HEK293 (cell line): Measurements from ENCODE around the gene ADCK2.

Source experiments
- CTCF ChIA-PET: fragments of 350-600 bp; formaldehyde crosslinking; extraction: SDS; loops from one replicate; lab custom pipeline; 2021; ENCODE audit warnings: antibody characterized with exemption; lab: Yijun Ruan, JAX
- POLR2A ChIA-PET: fragments of 300-600 bp; formaldehyde crosslinking; extraction: SDS; loops from one replicate; lab custom pipeline; 2020; ENCODE audit warnings: antibody characterized with exemption, inconsistent platforms; lab: Yijun Ruan, JAX
- H3K27ac ChIP-seq: fragments of 200-500 bp; sonication (Bioruptor generic); 2 replicates; pipeline ENCODE4 v1.5.1; 2014; ENCODE audit warnings: low read depth, low read length, control low read depth, inconsistent platforms; ENCODE audit errors: extremely low read depth
- H3K36me3 ChIP-seq, 2 experiments: fragments of 200-500 bp in 1 of 2; sonication (Bioruptor generic) in 1 of 2; 1 replicate in 1 of 2; 2 replicates in 1 of 2; pipeline ENCODE4 v1.5.1; 2014 to 2017; ENCODE audit warnings: inconsistent platforms in 2 of 2, low read length in 2 of 2; ENCODE audit not compliant: control insufficient read depth in 2 of 2, insufficient read depth in 1 of 2
- H3K4me1 ChIP-seq: fragments of 200-500 bp; sonication (Bioruptor generic); 2 replicates; pipeline ENCODE4 v1.5.1; 2014; ENCODE audit warnings: mild to moderate bottlenecking, low read length, inconsistent platforms; ENCODE audit not compliant: control insufficient read depth, insufficient read depth
- H3K4me3 ChIP-seq: 2 replicates; pipeline ENCODE4 v1.5.1; 2011; ENCODE audit warnings: low read depth, mild to moderate bottlenecking, control low read depth, low read length, moderate library complexity
- H3K9me3 ChIP-seq: fragments of 200-500 bp; sonication (Bioruptor generic); 2 replicates; pipeline ENCODE4 v1.5.1; 2014; ENCODE audit warnings: low read depth, low read length, inconsistent platforms; ENCODE audit not compliant: control insufficient read depth, insufficient read depth
- GFI1B ChIP-seq: fragments of 450-650 bp; formaldehyde crosslinking; IDR thresholded peaks from 2 replicates; pipeline ENCODE4 v1.5.1; 2016; ENCODE audit warnings: missing biosample characterization, missing genetic modification characterization
- GLI2 ChIP-seq: fragments of 450-650 bp; formaldehyde crosslinking; IDR thresholded peaks from 2 replicates; pipeline ENCODE4; 2017; ENCODE audit warnings: missing biosample characterization, missing genetic modification characterization, low read depth, borderline replicate concordance
- KLF8 ChIP-seq: fragments of 450-650 bp; formaldehyde crosslinking; IDR thresholded peaks from 2 replicates; pipeline ENCODE4 v1.5.1; 2016; ENCODE audit warnings: missing biosample characterization, missing genetic modification characterization
- REPIN1 ChIP-seq: fragments of 450-650 bp; formaldehyde crosslinking; IDR thresholded peaks from 2 replicates; pipeline ENCODE4 v1.5.1; 2017; ENCODE audit warnings: missing biosample characterization, missing genetic modification characterization, low read depth
- SALL2 ChIP-seq: fragments of 450-650 bp; formaldehyde crosslinking; IDR thresholded peaks from 2 replicates; pipeline ENCODE4 v1.5.0; 2017; ENCODE audit warnings: missing biosample characterization, mild to moderate bottlenecking, missing genetic modification characterization, borderline replicate concordance
- SP2 ChIP-seq: fragments of 450-650 bp; formaldehyde crosslinking; IDR thresholded peaks from 2 replicates; pipeline ENCODE4 v1.5.1; 2016; ENCODE audit warnings: missing biosample characterization, missing genetic modification characterization
- TRIM28 ChIP-seq: IDR thresholded peaks from 2 replicates; pipeline ENCODE4 v1.6.1; 2011; ENCODE audit warnings: low read length, control low read depth, borderline replicate concordance
- ZBTB1 ChIP-seq: fragments of 450-650 bp; formaldehyde crosslinking; IDR thresholded peaks from 2 replicates; pipeline ENCODE4 v1.5.1; 2016; ENCODE audit warnings: missing biosample characterization, missing genetic modification characterization
- ZFP41 ChIP-seq: fragments of 450-650 bp; formaldehyde crosslinking; IDR thresholded peaks from 2 replicates; pipeline ENCODE4 v1.5.1; 2016; ENCODE audit warnings: missing biosample characterization, missing genetic modification characterization, borderline replicate concordance
- ZNF133 ChIP-seq: fragments of 450-650 bp; formaldehyde crosslinking; IDR thresholded peaks from 2 replicates; pipeline ENCODE4 v1.5.1; 2016; ENCODE audit warnings: missing biosample characterization, missing genetic modification characterization
- ZNF140 ChIP-seq: fragments of 450-650 bp; formaldehyde crosslinking; IDR thresholded peaks from 2 replicates; pipeline ENCODE4 v1.5.1; 2016; ENCODE audit warnings: missing biosample characterization, missing genetic modification characterization
- ZNF155 ChIP-seq: fragments of 450-650 bp; formaldehyde crosslinking; IDR thresholded peaks from 2 replicates; pipeline ENCODE4 v1.5.1; 2016; ENCODE audit warnings: missing biosample characterization, missing genetic modification characterization
- ZNF175 ChIP-seq: fragments of 450-650 bp; formaldehyde crosslinking; IDR thresholded peaks from 2 replicates; pipeline ENCODE4 v1.5.1; 2016; ENCODE audit warnings: missing biosample characterization, missing genetic modification characterization
- ZNF184 ChIP-seq: fragments of 450-650 bp; IDR thresholded peaks from 2 replicates; pipeline ENCODE4 v1.5.1; 2018; ENCODE audit warnings: missing biosample characterization, mild to moderate bottlenecking, missing genetic modification characterization
- ZNF521 ChIP-seq: fragments of 450-650 bp; formaldehyde crosslinking; IDR thresholded peaks from 2 replicates; pipeline ENCODE4 v1.5.1; 2017; ENCODE audit warnings: missing biosample characterization, mild to moderate bottlenecking, missing genetic modification characterization
- ZNF530 ChIP-seq: fragments of 450-650 bp; formaldehyde crosslinking; IDR thresholded peaks from 2 replicates; pipeline ENCODE4 v1.5.1; 2016; ENCODE audit warnings: low read depth, missing biosample characterization, missing genetic modification characterization
- ZNF654 ChIP-seq: fragments of 450-650 bp; formaldehyde crosslinking; IDR thresholded peaks from 2 replicates; pipeline ENCODE4 v1.5.1; 2016; ENCODE audit warnings: low read depth, missing biosample characterization, missing genetic modification characterization
- ZNF658 ChIP-seq: fragments of 450-650 bp; formaldehyde crosslinking; IDR thresholded peaks from 2 replicates; pipeline ENCODE4; 2016; ENCODE audit warnings: missing biosample characterization, missing genetic modification characterization
- ZNF777 ChIP-seq: fragments of 450-650 bp; formaldehyde crosslinking; IDR thresholded peaks from 2 replicates; pipeline ENCODE4 v1.5.1; 2017; ENCODE audit warnings: missing biosample characterization, missing genetic modification characterization, borderline replicate concordance
- ZSCAN23 ChIP-seq: fragments of 450-650 bp; formaldehyde crosslinking; IDR thresholded peaks from 2 replicates; pipeline ENCODE4 v1.5.1; 2016; ENCODE audit warnings: missing biosample characterization, missing genetic modification characterization
- TF ChIP-seq, protein P1 (sequence below): sonication (generic); formaldehyde crosslinking; IDR thresholded peaks from 2 replicates; pipeline ENCODE4 v1.8.1; 2022; ENCODE audit warnings: mild to moderate bottlenecking, moderate library complexity, missing genetic modification reagents
- TF ChIP-seq, protein P2 (sequence below): fragments of 450-650 bp; formaldehyde crosslinking; IDR thresholded peaks from 2 replicates; pipeline ENCODE4; 2016; ENCODE audit warnings: missing biosample characterization, missing genetic modification characterization
- TF ChIP-seq, protein P3 (sequence below): fragments of 450-650 bp; formaldehyde crosslinking; IDR thresholded peaks from 2 replicates; pipeline ENCODE4 v1.5.1; 2017; ENCODE audit warnings: missing biosample characterization, missing genetic modification characterization
- TF ChIP-seq, protein P4 (sequence below): fragments of 450-650 bp; formaldehyde crosslinking; IDR thresholded peaks from 2 replicates; pipeline ENCODE4 v1.5.1; 2017; ENCODE audit warnings: missing biosample characterization, missing genetic modification characterization

The ADCK2 gene

DNA sequence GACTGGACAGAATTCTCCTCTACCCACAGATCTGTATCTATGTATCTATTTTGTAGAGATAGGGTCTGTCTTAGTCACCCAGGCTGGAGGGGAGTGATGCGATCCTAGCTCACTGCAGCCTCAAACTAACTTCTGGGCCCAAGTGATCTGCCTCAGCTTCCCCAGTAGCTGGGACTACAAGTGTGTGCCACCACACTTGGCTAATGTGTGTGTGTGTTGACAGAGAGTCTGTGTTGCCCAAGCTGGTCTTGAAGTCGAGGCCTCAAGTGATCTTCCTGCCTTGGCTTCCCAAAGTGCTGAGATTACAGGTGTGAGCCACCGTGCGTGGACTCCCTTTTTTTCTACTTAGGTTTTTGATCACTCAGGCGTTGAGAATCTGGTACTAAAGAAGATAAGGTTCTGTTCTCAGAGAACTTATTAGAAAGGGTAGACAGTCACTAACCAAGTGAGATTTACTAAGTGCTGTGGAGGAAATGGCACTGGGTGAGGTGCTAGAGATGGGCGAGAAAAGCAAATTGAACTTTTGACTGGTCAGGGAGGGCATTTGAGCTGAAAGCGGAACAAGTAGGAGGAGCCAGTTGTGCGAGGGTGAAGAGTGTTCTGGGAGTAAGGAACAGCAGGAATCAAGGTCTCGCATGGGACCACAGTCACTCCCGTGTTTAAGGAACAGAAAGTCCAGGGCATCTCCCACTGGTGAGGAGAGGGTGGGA is 41.7 kb downstream of the ADCK2 start (continued):
- no peak for TF ChIP-seq ZNF155 (tag by site-specific recombination)
- TF ChIP-seq ZSCAN23 (tag by site-specific recombination): no peak

DNA sequence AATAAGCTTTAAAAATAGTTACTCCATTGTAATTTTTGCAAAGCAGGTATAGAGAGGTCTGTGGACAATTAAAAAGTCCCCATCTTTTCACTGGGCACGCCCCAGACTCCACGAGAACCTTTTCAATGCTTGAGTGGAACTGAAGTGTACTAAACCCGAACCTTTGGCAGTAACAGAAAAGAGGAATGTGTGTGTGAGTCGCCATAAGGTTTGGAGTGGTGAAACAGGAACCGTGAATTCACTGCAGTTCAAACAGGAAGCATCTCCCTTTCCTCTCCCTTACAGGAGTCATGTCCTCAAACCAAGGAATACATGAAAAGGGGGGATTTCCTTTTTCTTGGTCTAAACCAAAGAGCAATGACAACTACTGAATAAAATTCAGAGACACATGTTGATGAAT is 47.0 kb downstream of the ADCK2 start:
- H3K27ac ChIP-seq: no peak overlapping the region
- H3K4me3 ChIP-seq: no peak overlapping the region
- no peaks in the 10 kb centered on the region for H3K9me3 ChIP-seq
- ChIA-PET CTCF (no interaction called here), POLR2A (no interaction called here)
- TF ChIP-seq ZFP41 (tag by site-specific recombination) (no peak), KLF8 (tag by site-specific recombination) (no peak), SP2 (tag by site-specific recombination) (no peak), SALL2 (tag by site-specific recombination) (no peak), ZNF175 (tag by site-specific recombination) (no peak), ZNF654 (tag by site-specific recombination) (no peak), TRIM28 (no peak)
- TF ChIP-seq, protein P1, sequence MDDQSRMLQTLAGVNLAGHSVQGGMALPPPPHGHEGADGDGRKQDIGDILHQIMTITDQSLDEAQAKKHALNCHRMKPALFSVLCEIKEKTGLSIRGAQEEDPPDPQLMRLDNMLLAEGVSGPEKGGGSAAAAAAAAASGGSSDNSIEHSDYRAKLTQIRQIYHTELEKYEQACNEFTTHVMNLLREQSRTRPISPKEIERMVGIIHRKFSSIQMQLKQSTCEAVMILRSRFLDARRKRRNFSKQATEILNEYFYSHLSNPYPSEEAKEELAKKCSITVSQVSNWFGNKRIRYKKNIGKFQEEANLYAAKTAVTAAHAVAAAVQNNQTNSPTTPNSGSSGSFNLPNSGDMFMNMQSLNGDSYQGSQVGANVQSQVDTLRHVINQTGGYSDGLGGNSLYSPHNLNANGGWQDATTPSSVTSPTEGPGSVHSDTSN: no peak
- TF ChIP-seq, protein P2, sequence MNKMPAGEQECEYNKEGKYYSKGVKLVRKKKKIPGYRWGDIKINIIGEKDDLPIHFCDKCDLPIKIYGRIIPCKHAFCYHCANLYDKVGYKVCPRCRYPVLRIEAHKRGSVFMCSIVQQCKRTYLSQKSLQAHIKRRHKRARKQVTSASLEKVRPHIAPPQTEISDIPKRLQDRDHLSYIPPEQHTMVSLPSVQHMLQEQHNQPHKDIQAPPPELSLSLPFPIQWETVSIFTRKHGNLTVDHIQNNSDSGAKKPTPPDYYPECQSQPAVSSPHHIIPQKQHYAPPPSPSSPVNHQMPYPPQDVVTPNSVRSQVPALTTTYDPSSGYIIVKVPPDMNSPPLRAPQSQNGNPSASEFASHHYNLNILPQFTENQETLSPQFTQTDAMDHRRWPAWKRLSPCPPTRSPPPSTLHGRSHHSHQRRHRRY: no peak
- H3K36me3 ChIP-seq: peaks cover 0 to under 1% of the 10 kb centered on the region in 2 experiments; a peak in 1 of 3 replicates
- H3K4me1 ChIP-seq: no peaks in the 10 kb centered on the region

DNA sequence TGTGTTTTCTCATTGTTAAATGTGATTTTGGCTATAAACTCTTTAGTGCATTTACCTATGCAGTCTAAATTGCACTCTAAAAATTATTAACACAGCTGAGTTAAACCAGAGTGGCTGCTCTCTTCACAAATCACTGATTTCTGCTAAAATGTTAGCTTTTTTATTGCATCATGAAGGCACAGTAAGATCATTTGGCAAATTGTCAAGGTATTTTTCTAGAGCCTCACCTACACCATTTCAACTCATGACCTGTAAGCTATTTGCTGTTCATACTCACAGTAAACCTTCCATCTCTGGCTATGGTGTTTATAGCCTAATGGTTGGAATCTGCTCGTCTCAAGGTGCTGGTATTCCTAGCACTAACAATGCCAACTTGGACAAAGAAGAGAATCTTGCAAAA is 49.5 kb downstream of the ADCK2 start:
- Histone ChIP-seq H3K4me1 (no peaks in the 10 kb centered on the region), H3K36me3 (peaks cover 0 to 9% of the 10 kb centered on the region in 2 experiments; a peak in 1 of 3 replicates), H3K9me3 (no peaks in the 10 kb centered on the region), H3K4me3 (no peak overlapping the region), H3K27ac (no peak overlapping the region)
- POLR2A ChIA-PET: no interaction called here
- TF ChIP-seq ZNF530 (tag by site-specific recombination) (no peak), GLI2 (tag by site-specific recombination) (no peak), ZBTB1 (tag by site-specific recombination) (no peak), ZNF658 (no peak), ZNF777 (tag by site-specific recombination) (no peak), ZNF521 (tag by site-specific recombination) (no peak), REPIN1 (no peak)
- CTCF ChIA-PET: interaction anchor here (1.9 kb wide), 1 partner anchor 289 kb away, joined by 4 read pairs; no protein-coding TSS in a partner anchor

DNA sequence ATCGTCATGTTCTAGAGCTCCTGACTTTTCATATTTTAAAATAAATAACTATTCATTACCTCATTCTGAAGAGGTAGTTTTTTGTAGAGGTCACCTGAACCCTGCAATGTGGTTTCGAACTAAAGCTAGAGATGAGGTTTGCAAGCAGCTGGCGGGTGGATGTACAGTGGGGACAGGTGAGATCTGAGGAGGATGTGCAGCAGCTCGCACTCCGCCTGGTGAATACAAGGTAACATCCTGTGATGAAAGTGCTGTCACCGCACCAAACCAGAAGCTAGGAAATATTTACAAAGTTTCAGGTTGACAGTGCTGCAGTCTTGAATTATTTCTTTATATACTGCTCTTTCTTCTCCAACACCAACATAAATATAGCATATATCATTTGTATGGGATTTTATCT is 50.3 kb downstream of the ADCK2 start:
- Histone ChIP-seq H3K27ac (no peak overlapping the region), H3K4me1 (no peaks in the 10 kb centered on the region), H3K36me3 (peaks cover 0 to 9% of the 10 kb centered on the region in 2 experiments; a peak in 1 of 3 replicates), H3K9me3 (no peaks in the 10 kb centered on the region), H3K4me3 (no peak overlapping the region)
- TF ChIP-seq, protein P3, sequence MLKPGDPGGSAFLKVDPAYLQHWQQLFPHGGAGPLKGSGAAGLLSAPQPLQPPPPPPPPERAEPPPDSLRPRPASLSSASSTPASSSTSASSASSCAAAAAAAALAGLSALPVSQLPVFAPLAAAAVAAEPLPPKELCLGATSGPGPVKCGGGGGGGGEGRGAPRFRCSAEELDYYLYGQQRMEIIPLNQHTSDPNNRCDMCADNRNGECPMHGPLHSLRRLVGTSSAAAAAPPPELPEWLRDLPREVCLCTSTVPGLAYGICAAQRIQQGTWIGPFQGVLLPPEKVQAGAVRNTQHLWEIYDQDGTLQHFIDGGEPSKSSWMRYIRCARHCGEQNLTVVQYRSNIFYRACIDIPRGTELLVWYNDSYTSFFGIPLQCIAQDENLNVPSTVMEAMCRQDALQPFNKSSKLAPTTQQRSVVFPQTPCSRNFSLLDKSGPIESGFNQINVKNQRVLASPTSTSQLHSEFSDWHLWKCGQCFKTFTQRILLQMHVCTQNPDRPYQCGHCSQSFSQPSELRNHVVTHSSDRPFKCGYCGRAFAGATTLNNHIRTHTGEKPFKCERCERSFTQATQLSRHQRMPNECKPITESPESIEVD (tag by site-specific recombination): no peak
- TF ChIP-seq ZNF140 (tag by site-specific recombination) (no peak), ZNF133 (tag by site-specific recombination) (no peak), GFI1B (tag by site-specific recombination) (no peak), ZNF184 (tag by site-specific recombination) (no peak)
- TF ChIP-seq, protein P4, sequence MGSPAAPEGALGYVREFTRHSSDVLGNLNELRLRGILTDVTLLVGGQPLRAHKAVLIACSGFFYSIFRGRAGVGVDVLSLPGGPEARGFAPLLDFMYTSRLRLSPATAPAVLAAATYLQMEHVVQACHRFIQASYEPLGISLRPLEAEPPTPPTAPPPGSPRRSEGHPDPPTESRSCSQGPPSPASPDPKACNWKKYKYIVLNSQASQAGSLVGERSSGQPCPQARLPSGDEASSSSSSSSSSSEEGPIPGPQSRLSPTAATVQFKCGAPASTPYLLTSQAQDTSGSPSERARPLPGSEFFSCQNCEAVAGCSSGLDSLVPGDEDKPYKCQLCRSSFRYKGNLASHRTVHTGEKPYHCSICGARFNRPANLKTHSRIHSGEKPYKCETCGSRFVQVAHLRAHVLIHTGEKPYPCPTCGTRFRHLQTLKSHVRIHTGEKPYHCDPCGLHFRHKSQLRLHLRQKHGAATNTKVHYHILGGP: no peak
- ChIA-PET CTCF (interaction anchor here (0.5 to 1.1 kb wide), 4 partner anchors 16 to 519 kb away, joined by 3 to 5 read pairs (median 3); no protein-coding TSS in a partner anchor), POLR2A (no interaction called here)
